ENCODE results near the gene IRX3.
A peak's percentile ranks its signal among the peaks of the same experiment; 100 is the strongest.

IRX3 gene

DNA sequence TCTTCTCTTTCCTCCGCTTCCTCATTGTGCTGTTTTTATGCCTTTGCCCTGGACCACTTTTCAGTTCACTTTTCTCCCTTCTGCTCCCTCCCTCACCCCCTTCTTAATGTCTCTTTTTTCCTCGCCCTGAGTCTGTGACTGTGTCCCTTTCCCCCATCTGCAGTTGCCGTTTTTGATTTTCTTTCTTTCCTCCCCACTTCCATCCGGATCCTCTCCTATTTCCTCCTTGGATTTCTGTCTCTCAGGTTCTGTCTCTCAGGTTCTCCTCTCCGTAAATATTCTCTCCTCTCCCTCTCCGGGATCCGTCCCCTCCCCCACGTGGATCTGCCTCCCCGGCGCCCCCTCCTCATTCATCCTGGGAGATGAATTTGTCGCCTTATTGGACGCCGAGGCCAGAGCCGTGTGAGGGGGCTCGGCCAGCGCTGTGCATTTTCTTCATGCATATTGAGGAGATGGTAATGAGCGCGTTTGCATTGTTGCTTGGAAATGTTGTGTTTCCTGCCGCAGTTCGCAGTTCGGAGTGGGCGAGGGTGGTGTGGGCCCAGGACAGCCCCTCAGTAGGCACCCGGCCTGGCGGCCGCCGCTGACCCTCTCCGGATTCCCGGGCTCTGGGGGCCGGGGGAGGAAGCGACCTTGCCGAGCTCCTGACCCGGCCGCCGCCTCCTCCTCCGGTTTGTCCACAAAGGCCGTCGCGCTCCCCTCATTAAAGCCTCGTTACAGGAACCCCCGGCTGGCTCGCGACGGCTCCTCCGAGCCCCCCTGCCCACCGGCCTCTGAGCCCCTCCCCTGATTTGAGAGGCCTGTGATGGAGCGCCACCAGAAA is 4.5 kb upstream of the IRX3 start:
- DNase-seq, result no peak

DNA sequence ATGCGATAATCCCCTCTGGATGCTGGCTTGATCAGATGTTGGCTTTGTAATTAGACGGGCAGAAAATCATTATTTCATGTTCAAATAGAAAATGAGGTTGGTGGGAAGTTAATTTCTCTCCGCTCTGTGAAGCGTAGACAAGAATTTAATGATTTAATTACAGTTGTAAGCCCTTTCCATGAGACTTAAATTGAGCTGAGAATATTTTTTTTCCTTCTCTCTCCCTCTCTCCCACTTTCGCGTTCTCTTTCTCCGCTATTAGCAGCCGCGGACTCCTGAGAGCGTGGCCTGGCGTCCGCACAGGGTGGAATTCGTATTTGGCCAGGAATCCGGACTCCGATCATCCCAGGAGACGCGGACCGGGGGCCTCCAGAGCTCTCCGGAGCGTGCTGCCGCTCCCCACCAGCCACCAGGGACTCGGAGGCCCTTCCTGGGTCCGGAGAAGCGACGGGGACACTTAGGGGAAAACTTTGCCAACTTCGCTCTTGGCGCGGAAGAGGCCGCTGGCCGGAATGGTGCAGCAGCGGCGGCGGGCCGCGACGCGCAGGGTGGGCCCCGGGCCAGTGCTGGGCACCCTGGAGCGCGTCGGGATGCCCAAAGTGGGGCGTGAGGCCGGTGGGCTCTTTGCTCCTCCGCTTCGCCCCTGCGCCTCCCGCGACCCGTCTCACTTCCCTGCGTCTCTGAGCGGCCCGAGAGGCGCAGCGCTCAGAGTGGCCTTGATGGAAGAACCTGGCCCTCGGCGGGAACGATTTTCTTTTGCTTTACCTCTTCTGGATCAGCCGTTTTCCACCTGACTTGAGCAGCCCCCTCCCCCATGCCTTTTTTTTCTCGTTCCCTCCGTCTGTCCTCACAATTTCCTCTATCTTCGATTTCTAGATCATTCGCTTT is 3.6 kb upstream of the IRX3 start:
- DNase-seq, result no peak

DNA sequence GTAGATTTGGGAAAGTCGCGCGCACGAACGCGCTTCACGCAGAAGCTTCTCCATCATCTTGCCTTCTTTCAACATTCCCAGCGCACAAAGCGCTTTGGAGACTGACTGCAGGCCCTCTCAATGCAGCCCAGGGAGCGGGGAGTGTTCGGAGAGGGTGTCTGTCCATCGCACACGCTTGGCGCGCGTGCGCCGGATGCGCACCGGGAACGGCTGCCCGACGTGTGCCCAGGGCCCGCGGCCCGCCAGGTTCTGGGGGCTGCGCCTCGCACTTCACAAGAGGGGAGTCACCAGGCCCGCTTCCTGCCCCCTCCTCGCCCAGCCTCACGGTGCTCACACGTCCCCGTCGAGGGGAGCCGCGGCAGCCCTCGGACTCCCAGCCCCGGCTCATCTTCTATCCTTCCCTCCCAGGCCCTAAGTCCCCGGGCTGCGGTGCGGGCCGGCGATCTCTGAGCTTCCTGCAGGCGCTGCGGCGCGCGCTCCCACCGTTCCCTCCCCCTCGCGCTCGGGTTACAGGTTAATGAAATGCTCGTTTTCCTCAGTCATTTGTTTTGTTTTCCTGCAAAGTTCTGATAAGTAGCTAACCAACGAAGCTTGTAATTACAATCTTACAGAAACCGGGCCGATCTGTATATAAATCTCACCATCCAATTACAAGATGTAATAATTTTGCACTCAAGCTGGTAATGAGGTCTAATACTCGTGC is 2.8 kb upstream of the IRX3 start:
- DNase-seq, result no peak

DNA sequence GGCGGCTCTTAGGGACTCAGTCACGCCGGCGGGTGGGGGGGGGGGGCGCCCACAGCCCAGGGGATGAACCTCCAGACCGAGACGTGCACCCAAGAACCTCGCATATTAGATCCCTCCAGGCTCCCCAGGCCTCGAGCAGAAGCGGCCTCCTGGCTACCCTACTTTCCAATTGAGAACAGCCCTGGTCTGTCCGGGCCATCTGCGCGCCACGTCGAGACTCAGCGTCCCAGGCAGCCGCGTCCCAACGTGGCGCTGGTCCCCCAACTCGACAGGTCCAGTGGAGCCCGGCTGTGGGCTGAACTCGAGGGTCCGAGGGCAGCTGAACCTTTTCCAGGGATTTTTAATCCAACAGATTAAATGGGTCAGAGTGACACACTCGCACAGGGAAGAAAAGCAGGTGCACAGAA is 2.3 kb upstream of the IRX3 start:
- DNase-seq, result no peak

DNA sequence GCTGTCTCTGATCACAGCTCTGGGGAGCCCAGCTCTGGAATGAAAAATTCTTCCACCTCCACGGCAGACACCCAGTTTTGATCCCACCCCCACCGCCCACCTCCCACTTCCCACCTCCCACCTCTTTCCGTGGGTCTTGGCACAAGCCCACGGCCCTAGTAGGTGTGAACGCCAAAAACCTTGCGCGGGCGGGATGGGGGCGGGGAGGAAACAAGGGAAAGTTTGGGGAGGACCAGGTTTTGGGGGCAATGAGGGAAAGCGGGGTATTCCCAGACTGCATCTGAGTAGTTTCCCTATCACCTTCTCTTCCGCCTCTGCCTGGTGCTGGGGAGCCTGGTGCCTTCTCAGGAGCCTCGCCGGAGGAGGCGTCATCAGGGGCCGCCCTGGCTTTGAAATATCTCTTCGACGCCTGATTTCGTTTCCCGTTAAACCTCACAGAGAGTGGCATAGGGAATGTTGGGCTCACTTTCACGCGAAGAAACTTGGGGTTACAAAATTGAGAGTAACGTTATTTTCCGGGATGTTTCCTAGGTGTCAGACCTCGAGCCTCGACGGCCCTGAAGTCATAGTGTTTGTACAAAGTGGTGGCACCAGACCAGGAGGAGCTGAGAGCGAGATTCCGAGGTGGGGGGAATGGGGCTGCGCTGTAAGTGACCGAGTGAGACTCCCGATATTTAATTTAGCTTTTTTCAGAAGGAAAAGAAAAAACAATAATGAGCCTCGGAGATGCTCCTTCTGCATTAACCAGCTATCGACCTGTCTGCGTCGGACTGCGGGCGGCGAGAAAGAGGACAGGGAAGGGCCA is 1.6 kb upstream of the IRX3 start:
- no peak for DNase-seq

DNA sequence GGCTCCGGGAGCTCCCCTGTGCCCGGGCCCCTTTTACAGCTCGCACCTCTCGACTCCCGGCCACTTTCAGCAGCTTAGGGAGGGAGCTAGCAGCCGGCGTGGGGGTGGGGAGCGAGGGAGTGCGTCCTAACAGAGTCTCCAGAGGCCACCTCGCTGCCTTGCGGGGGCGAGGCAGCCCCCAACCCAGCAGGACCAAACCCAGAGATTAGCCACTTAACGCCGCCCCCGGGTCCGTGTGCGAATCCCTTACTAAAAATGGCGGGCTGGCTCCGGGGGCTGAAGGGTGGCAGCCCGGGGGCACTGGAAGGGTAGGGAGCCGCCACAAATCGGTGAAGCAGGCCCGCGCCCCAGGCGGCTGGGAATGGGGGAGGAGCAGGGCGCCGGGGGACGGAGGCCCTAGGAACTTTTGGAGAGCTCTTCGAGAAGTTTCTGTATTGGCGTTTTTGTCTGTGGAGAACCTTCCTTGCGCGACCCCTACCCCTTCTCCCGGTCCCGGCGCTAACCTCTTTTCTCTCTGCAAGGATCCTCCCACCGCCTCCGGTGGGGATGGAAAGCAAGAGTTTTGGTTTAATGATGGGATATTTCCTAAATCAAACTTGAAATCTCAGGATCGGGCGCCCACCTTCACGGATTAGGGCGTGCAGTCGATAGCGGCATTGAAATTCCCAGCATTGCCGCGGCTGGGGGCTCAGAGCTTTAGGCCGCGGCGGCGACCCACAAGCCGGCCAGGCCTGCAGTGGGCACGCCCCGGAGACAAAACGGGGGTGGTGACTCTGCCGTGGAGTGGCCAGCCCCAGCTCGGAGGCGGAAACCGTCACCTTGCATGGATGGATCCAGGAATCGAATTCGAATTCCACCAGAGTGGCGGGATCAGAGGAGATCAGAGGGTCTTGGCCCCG is 793 bp upstream of the IRX3 start:
- no peak for DNase-seq

DNA sequence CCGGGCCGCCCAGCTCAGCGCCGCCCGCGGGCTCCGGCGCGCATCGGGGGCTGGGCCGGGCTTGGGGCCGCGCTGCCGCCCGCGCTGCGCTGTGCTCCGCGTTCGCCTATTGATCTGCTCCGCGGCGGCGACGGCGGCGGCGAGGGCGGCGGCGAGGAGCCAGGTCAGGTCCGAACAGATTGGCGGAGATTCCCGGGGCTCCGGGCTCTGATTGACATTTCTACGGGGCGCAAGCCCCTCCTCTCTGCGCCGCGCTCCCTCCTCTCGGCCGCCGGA is 559 bp downstream of the IRX3 start:
- peak; percentile 31 to 43 for DNase-seq

DNA sequence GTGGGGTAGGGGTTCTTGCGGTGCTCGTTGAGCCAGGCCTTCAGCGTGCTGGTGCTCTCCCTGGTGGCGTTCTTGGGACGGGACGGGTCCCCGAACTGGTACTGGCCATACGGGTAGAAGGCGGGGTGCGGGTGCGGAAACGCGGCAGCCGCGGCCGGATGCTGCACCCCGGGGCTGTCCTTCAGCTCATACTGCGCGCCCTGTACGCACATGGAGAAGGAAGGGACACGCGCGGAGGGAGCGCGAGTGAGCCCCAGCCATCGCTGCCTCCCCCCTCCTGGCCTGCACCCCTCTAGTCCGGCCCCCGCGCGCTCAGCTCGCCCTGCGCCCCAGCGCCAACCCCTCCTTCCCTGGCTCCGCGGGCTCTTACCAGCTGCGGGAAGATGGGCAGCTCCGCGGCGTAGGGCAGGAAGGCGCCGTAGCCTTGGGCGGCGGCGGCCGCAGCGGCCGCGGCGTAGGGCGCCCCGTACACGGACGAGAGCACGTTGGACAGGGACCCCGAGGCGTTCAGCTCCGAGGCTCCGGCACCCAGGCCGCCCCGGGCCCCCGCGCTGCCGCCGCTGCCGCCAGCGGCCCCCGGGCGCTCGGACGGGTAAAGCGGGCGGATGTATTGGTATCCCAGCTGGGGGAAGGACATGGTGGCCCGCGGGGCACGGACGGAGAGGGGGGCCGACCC is 1.0 kb downstream of the IRX3 start:
- no peak for DNase-seq

DNA sequence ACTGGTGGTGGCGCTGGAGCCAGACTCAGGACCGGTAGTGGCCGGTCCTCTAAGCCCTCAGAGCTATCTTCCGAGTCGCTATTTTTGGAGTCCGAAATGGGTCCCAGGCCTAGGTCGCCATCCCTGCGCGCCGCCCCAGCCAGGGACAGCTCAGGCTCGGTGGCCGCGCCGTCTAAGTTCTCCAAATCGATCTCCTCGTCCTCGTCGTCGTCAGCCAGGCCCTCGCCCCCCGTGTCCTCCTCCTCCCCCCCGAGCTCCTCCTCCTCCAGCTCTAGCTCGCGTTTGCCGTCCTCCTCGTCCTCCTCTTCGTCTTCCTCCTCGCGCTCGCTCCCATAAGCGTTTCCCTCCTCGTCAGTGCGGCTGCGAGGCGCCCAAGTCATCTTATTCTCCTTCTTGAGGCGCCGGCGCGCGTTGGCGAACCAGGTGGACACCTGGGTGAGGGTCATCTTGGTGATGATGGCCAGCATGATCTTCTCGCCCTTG is 1.6 kb downstream of the IRX3 start:
- no peak for DNase-seq

DNA sequence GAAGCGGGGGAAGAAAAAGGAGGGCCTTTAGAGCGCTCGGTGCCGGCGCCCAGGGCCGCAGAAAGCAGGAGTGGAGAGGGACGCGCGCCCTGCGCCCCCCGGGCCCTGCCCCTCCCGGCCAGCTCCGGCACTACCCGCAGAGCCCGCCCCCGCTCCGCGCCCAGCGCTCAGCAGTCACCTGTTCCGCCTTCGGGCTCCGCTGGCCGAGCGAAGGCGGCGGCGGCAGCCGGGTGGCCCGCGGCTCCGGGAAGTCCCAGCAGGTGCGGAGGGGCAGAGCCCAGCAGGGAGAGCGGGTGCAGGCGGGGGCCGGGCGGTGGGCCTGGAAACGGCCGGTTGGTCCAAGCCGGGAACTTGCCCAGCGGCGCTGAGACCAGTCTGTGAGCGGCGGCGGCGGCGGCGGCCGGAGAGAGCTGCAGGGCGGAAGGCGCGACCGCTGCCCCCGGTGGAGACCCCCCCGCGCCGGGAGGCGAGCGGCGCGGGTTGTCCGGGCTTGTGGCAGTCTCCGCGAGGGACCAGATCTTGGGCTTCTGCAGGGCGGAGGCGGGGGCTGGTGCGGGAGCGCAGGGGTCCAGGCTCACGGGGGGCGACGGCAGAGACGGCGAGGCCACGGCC is 2.2 kb downstream of the IRX3 start:
- no peak for DNase-seq

DNA sequence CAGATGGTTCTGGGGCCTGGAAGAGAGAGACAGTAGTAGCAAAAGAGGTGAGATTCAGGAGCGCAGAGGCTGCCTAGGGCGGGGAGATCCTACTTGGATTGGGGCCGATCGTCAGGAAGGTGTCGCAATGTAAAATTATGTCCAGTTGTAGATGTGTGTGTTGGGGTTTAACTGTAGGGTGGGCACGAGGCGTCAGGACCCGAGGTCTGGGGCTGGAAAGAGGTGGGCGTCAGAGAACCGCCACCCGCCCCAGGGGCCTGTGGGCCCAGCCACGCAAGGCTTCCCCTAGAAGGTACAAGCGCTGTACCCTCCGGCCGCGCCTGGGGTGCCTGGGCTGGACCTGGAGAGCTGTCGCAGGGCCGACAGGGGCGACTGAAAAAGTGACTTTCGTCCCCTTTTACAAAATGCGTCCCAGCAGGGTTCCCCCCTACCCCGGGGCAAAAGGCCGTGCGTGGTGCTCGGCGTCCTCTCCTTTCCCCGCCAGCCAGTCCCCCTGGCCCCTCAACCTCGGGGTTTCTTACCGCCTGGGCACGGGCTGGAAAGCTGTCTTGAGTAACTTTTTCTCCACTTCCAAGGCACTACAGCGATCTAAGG is 2.8 kb downstream of the IRX3 start:
- DNase-seq, result no peak

DNA sequence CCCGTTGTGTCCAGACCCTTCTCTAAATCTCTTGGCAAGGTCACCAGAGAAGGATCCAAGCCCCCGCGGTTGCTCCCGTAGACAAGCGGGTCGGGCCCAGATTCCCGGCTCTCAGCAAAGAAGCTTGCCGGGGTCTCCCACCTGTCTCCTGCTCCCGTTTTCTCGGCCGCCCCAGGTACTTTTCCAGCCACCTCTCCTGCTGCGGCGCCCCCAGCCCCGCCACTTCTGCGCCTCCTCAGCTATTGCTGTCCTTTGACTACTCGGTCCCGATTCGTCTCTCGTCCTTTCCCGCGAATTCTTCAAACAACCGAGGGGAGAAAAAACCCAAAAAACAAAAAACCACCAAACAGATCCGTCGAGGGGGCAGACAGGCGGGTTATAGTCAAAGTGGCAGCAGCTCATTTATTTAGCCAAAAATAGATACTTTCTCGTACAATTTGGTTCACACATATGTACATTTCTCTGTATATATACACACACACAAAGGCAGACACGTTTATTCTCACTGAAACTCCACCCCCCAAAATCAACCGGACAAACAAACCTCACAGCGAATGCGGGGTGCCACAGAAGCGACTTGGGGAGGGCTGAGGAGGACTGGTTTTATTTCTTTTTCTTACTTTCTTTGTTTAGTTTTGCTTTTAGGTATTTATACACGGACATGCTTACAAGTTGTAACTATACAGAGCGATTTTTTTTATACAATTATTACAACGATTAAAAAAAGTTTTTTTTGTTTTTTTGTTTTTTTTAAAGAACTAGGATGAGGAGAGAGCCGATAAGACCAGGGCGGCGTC is 3.5 kb downstream of the IRX3 start:
- no peak for DNase-seq

DNA sequence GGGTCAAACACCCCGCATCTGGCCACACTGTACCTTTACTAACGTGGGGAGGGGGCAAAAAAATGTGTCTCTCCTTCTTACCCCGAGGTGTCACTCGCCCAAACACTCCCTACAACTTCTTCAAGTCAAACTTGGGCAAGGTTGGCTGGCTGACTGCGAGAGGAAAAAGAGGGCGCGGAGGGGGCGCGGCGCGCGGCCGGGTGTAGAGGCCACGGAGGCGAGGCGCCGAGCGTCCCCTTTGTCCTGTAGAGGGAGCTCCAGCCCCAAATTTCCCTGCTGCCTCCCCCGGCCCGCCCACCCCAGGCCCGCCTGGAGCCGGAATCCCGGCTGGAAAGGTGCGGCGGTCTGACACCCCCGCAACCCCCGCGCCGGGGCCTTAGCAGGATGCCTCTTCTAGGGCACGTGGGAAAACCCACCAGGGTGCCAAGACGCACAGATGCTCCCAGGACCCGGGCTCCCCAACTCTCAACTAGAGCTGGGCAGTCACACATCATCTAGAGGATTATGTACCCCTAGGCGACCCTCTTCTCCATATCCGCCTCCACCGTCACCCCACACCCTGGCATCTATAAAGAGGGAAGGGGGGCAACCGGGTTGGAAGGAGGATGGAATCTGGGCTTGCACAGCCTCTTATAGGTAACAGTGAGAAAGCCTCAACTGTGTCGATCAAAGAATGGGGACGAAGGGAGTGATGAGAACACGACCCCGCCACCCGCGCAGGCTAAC is 4.2 kb downstream of the IRX3 start:
- DNase-seq, result no peak

DNA sequence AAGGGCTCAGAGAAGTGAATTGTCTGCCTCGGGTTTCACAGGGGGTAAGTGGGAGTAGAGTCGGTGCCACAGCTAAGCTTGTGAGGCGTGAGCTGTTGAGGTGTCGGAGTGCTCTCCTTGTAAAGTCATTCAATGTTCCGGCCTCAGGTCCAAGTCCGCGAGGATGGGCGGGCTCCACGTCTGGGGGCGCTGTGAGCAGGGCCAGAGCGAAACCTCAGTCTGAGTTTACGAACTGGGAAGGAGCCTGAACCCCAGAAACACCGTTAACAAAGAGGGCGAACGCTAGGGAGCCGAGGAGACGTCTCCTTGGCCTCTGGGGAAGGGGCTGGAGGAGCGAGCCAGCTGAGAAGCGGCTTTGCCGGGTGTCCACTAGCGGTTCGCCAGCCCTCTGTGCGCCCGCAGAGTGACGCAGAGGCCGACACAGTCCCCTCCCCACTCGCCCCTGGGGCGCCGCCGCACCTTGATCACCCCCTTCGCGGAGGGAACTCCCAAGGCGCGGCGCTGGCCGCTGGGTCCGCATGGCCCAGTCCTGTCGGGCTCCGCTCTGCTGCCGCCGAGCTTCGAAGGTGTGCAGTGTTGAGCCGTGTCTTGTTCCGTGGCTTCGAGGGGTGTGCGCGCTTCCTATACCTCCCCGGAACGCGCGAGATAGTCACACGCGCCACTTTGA is 4.9 kb downstream of the IRX3 start:
- no peak for DNase-seq

DNA sequence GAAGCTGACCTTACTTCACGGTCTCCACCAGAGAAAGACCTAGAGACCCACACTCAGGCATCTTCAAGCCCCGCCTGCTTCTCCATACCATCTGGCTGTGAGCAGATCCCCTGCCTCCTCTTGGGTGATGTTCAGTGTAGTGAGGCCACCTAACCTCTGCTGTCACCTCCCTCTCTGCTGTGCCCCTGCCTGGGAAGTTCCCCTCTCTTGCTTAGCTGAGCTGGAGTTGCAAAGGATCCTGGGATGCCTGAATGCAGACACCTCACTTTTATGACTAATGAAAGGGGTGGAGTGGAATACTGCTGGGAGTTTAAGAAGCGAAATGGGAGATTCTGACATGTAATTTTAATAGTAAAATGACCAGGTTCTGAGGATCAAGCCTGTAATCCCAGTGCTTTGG is 5.8 kb downstream of the IRX3 start:
- DNase-seq, result no peak

DNA sequence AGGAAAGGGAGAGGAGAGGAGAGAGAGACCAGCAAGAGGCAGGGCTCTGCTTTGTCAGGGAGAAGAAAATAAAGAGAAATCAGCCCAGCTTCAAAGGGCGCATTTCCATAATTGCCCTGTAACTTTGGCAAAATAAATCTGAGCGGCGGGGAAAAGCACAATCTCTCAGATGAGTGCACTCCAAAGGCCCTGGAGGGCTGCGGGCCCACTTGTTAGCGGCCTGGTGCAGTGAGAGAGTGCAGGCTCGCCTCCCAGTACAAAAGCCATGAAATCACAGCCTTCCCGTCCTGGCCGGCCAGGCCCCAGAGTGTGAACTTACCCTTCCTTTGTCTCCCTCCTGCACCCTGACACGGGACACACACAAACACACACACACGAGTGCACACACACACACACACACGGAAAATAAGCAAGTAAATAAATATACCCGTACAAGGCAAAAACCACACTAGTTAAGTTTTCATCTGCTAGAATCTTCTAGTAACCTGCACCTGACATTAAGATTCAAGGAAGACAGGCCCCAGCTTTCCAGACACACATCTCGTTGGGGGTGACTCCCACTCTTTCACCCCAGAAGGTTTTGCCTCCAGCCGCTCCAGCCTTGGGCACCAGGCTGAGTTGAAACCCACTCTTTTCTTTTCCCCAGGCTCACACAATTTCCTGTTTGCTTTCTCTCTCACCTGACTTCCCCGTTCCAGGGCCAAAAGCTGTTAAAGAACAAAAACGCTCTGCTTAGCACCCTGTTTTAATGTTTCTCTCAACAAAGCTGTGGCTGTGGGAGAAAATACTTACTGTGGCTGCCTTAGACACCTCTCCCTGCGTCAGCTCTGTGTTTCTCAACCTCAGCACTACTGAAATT is 8.5 kb downstream of the IRX3 start:
- DNase-seq, result no peak

DNA sequence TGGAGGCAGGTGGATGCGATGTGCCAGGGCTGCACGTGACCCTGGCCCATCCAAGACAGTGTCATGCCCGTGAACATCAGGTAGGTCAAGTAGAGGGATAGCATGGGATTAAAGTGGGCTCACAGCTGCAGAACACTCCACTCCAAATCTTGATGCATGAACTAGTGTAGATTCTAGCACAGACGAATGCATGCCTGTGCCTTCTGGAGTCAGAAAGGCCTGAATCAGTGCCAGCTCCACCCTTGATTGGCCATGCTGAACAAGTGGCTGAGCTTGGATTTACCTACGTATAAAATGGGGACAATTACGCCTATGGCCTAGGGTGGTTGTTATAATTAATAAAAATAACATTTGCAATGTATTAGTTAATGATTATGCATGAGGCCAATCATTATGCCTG is 10.6 kb downstream of the IRX3 start:
- no peak for DNase-seq

Data from NCI-H1930 (cell line).